GM18861 (cell line): ENCODE data around the gene CAMK2B.

Source experiments
- ATAC-seq: cut with Tn5 transposase; IDR thresholded peaks from one replicate; pipeline ENCODE4 v1.9.1; 2021; ENCODE audit not compliant: unreplicated experiment

CAMK2B gene

DNA sequence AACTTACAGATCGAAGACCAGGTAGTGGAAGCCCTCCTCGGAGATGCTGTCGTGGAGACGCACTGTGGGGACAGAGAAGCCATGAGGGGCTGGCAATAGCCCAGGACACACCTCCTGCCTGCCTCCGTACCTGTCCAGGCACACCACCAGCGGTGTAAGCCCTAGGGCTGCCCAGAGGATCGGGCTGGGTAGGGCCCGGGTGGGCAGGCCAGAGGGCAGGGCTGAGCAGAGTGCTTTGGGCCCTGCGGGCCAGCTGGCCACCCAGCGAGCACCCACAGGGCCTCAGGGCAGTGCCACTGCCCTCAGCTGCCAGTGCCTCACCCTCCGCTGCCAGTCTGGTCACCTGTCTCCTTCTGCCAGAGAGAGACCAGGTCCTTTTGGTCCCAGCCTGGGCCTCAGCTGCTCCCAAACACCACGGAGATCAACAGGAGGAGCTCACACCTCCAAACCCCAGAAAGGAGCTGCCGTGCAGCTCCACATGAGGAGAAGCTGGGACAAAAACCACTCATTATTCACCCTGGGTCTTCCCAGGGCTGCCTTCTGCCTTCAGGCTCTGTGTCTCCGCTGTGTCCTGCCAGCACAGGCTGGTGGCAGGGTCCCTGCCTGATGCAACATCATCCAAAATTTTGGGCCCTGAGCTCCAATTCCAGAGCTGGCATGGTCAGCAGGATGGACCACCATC, 66.4 kb downstream of the CAMK2B start:
- ATAC-seq: no peak

DNA sequence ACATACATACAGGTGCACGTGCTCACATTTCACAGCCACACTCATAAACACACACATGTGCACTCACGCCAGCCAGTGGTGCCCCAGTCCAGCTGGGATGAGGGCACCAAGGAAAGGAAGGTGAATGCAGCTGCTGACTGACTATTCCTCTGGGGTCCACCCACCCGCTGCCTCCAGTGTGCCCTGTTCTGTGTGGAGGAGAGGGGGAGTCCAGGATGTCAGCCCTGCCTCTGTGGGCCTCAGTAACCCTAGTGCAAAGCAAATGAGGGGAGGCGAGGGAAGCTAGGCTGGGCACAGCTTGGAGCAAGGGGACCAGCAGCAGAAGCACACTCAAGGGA, 67.0 kb downstream of the CAMK2B start:
- ATAC-seq: no peak

DNA sequence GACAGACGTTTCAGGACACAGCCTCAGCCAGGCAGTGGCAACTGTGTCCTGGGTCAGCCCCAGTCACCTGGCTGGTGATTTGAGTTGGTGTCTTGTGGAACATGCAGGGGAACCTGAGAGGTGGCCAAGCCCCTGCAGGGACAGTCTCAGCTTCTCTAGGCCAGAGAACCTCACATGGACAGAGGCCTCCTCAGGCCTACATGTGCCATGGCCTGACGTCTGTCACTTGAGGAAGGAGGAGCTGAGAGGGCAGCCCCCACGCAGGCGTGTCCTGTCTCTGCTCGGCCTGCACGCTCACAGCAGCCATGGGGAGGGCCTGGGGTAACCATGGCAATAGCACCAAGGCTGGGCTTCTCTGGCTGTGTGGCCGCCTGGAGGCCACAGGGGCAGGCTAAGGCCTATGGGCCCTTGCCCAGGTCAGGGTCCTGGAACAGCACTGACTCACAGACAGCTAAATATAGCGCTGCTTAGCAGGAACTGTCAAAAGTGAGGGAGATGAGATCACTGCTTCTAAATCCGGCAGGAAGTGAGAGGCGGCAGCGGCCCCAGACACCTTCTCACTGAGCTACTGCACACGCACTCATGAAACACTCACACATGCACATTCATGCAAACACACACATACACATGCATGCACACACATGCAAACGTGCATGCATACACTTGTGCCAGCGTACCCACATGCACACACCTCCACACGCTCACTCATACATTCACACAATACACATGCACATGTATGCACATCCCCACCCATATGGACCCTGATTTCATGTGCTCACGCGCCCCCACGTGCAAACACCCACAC, 67.6 kb downstream of the CAMK2B start:
- peak; percentile 89 for ATAC-seq

DNA sequence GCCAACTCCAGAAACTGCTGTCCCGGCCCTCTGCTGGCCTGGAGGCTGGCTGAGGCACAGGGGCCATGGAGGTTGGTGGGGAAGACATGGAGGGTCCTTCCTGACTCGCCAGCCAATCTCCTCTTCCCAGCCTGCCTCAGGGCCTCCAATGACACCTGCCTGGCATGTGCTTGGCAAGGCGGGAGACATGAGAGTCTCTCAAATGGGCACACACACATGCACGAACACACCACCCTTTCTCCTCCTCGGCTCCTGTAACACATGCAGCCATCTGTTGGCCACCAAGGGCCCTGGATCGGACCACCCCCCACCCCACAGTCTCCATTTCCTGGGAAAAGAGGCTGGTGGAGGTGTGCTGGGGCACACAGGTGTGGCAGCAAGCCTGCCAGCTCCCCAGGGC, 68.2 kb downstream of the CAMK2B start:
- no peak for ATAC-seq

DNA sequence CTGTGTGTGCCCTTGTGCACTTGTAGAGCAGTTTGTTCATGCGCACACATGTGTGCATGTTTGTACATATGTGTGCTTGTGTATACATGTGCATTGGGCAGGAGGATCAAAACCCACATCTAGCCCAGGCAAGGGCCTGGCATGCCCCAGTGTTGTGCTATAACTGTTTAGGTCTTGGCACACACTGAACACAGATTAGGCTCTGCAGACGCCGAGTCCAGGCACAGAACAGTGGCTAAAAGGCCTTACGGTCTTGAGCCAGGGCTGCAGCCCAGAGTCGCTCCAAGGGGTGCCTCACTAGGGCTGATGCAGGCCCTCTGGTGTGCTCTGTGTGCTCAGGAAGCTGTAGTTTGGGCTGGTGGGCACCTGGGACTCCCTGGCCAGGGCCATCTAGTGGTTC, 68.9 kb downstream of the CAMK2B start:
- ATAC-seq: no peak

DNA sequence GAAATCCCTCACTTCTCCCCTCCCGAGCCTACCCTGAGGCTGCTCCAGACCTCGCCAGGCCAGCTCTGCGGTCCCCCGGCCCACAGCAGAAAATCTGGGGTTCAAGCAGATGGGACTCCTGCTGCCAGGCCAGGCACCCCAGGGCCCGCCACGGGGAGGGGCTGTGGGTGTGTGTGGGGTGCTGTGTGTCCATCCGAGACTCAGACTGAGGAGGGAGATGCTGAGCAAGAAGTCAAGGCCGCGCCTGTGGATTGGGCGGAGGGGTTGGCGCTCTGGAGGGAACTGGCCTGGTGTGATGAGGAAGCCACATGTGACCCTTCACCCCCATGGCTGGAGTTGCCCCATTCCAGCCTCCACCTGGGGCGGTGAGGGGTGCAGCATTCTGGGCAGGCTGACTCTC, 73.5 kb downstream of the CAMK2B start:
- ATAC-seq: no peak

DNA sequence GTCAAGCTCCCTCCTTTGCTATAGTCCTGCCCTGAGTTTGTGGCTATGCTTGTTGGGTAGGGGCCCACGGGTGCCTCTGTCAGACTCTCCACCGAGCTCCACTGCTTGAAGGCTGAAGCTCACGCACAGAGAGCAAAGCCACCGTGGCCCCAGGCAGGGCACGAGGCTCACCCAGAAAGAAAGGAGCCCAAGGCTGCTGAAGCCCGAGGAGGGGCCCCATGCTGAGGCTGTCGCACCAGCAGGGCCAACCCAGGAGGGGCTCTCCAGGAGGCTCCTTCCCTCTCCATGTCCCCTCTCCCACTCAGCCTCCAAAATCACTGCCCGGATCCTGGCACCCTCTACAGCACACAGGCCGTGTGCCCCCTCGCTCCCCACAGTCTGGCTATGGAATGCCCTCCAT, 74.1 kb downstream of the CAMK2B start:
- ATAC-seq: no peak

DNA sequence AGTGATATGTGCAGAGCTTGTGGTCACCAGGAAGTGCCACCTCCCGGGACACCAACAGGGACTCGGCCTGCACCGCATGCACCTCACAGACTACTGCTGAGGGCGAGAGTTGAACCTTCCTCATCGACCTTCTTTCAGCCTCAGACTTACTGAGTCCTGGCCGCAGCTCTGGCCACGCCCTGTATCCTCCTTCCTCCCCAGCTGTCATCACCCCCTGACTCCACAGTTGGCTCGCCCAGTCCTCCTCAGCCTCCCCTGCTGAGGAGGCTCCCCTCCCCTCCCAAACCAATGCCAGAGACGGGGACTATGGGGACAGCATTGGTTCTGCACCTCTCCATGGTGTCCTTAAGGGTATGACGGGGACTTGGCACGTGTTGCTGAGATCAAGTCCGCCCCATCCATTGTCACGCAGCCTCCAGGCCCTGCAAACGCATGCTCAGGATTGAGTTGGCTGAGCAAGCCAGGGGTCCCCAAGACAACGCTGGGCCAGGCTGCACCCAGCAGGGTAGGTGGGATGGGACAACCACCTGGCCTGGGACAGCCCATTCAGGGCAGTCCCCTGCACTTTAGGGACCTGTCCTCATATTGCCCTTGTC, 75.7 kb downstream of the CAMK2B start:
- ATAC-seq: no peak

DNA sequence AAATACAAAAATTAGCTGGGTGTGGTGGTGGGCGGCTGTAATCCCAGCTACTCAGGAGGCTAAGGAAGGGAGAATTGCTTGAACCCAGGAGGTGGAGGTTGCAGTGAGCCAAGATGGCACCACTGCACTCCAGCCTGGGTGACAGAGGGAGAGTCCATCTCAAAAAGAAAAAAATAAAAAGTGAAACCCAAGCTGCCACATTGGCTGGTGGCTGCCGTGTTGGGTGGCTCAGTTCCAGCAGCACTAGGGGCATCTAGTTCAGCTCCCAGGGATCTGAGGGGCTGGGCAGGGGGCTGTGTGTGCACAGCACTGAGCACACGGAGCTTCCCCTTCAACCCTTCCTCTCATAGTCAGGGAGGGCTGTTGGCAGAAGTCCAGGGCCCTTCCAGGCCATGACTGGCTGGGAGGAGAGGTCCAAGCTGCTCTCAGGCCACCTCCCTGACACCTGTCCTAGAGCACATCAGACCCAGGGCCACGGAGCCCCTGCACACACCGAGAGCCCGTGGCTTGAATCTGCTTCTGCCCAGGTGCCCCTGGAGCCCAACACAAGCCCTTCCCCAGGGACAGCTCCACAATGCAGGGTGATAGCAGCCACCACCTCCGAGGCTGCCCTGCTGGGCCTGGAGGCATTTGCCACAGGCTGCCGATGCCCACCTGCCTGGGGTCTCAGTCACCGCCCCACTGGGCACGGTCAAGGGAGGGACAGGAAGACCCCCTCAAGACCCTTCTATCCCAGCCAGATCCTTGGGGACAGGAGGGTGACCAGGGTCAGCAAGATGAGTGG, 77.3 kb downstream of the CAMK2B start:
- no peak for ATAC-seq

DNA sequence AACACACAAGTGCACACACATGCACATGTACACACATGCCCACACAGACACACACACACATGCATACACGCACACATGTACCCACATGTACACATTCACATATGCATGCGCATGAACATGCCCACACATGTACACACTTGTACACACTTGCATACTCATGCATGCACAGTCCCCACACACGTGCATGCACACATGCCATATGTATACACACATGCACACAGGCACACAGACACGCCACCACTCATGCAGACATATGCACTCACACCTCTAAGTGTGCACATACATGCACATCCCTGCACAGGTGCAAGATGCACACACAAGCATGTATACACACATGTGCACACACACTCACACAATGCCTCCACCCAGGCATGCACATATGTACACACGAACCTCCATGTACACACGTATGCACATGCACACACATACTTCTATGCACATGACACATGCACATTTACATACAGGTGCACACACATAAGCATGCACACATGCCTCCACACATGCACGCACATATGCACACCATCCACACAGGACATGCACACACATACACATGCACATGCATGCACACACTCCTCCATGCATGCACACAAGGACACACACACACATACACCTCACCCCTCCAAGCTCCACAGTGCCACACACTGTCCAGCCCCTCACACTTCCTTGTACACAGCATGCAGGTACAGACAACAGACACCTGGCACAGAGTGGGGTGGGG, 78.8 kb downstream of the CAMK2B start:
- no peak for ATAC-seq

DNA sequence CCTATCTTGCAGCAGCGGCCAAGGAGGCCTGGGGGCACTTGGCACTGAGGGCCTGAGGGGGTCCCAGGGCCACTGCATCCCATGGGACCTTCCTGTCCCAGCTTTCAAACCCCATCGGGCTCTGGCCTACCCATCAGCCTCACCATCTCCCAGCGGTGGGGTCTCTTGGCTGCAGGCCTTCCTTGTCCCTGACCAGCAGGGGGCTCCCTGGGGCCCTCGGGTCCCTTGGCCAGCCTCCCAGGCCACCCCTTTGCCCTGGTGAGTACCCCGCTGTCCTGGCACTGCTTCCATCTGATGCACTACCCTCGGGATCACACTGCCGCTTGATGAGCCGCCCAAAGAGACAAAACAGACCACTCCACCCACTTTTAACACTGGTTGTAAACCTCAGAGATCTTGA, 81.1 kb downstream of the CAMK2B start:
- ATAC-seq: no peak

DNA sequence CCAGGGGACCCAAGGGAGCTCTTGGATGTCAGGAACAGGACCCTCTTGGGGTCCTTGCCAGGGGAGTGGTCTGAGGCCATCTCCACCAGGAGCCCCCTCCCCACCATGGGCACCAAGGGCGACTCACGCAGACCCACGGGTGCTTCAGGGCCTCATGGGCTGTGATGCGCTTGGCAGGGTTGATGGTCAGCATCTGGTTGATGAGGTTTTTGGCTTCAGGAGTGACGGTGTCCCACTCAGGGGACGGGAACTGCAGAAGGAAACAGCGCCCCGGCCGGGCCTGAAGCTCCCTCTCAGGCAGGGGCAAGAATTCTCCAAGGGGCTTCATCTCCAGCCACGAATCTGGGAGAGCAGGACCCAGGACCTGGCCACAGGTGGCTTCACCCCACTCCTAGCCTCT, 83.3 kb downstream of the CAMK2B start:
- no peak for ATAC-seq

DNA sequence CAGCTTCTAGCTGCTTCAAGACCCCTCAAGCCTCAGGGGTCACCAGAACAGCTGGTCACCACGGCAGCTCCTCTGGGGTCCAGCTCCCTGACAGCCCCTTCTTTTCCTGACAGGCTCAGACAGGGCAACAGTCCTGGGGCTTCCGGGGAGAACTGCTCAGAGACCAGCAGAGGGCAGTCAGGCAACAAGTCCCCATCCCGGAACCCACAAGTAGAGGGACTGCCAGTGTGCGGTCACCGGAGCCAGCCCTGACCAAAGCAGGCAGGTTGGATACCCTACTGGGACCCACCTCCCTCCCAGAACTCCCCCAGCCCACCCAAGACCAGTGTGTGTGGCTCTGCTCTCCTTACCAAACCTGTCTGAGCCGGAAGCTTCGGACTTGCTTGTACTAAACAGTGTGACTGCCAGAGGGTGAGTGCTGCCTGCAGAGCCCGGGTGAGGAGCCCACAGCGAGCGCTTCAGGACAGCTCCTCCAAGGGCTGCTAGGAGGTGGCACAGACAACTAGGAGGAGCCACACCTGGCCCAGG, 84.3 kb downstream of the CAMK2B start:
- ATAC-seq: peak; percentile 67

DNA sequence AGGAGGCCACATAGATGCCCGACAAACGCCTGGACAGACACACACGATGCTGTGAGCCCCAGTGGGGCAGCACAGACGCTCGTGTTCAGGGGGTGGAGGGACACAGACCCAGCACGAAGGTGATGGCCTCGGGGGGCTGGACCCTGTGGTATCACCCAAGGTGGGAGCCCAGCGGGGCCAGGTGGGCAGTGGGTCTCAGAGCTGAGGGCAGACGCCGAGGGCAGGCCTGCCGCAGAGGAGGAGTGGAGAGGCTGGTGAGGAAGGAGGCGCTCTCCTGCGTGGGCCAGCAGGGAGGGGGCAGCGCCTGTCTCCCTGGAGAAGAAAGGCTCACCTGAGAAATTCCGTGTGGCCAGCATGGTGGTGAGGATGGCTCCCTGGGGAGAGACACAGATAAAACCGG, 85.0 kb downstream of the CAMK2B start:
- ATAC-seq: no peak

DNA sequence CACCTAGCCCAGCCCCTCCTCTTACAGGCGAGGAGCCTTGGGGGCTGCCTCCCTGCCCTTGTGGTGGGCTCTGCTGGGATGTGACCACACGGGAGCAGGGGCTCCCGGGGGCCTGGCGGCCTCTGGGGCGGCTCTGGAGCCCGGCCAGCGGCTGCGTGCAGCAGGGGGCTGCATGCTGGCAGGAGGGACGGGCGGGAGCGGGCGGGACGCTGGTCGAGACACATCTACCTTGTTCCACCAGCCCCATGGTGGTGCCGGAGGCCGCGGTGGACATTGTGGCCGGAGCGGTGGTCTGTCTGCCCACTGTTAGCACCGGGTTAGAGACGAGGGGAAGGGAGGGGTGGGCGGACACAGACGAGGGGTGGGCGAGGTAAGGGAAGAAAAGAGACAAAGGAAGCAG, 86.0 kb downstream of the CAMK2B start:
- no peak for ATAC-seq

DNA sequence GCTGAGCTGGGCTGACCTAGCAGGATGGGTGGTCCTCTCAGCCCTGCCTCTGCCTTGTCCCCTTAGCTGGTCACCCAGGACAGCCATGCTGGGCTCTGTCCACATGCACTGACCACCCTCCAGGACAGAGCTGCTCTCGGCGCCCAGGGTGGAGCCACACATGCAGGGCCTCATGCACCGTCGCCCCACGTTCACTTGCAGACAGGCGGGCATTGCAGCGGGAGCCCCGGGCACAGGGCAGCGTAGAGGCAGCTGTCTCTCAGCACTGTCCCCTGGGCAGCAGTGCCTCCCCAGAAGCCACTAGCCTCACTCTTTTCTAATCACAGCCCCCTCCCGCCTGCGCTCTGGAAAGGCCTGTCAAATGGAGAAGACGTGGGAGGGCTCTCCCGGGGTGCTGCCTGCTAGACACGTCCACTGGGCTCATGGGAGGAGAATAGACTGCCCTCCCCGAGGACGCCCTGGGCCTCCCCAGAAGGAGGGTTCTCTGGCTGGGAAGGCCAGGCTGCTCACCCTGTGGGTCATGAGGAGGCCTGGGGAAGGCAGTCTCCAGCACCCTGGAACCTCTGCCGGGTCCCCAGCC, 87.2 kb downstream of the CAMK2B start:
- no peak for ATAC-seq

DNA sequence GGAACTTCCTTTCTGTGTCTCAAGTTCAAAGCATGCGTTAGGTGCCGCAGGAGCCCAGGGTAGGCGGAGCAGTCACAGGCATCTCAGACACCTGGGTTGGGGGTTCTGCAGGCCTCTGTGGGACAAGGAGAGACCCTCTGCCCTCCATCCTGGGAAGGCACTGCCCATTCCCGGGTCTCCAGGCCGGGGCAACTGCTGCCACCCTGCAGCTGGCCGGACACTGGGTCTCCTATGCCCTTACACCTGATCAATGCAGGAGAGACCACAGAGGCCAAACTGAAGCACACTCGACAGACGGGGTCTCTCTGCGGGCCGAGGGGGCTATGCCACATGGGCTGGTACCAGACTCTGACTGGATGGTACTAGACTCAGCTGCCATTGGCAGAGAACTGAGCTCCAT, 87.7 kb downstream of the CAMK2B start:
- no peak for ATAC-seq

DNA sequence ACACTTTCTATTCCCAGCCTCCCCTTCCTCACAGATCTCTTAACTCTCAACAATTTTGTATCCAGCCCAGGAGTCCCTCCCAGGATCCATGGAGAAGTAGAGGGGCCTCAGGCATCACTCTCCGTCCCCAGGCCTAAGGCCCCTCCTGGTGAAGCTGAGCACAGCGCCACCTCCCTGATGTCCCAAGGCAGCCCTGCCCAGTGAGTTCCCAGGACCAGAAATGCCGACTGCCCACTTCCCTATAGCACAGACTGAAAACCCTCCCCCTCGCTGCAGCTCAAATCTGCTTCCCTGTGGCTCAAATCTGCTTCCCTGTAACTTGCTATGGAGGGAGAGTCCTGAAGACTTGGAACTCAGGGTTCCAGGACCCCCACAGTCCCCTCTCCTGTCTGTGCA, 89.1 kb downstream of the CAMK2B start:
- no peak for ATAC-seq

DNA sequence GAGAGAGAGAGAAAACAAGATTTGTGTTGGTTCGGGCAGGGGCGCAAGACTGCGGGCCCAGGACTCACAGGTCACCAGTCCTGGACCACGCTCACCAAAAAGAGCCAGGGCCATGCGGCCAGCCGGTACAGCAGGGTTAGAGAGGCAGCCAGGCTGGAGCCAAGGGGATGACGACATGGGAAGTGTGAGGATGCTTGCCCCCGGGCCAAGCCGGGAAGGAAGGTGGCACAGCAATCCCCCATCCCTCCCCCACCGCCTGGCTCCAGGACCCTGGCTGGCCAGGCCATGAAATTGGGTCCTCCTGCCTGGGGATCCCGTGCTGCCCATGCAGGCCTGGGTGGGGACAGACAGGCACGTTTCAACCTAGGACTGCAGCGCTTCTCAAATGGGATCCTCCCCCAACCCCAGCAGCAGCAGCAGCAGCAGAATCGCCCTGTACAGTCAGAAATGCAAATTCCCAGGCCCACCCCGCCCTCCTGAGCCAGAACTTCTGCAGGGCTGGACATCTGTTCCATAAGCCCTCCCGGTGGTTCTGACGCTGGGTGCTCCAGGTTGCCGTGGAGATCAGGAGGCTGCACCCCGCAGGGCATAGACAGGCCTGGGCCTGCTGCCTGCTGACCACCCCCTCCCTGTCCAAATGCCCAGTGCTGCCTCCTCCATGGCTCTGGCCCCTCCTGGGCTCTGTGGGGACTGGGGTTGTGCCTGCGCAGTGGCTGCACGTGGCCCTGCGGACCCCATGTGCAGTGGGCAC, 89.6 kb downstream of the CAMK2B start:
- ATAC-seq: no peak

DNA sequence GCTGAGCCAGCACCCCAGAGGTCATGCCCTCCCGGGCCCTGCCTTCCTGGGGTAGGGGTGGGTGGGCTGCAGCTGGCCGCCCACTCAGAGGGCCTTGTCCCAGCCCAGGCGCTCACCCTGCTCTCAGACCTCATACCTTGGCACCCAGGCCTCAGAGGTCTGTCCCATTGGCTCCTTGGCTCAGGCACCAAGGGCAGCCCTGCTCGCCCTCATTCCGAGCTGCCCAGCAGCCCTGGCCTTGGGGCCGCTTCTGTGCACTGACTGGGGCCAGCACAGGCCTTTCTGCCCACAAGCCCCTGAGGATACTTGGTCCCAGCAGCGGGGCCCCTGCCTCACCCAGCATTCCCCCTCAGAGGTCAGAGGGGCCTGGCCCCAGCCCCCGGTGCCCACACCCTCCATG, 90.3 kb downstream of the CAMK2B start:
- no peak for ATAC-seq
